ENCODE data around the gene HMSD. TPM values are rescaled to one million over a fixed set of nuclear protein-coding genes. Genes with fewer than 3 reads are reported as not detected.

Gene HMSD
- total RNA-seq, 1 donor from 2014 or later, result 5.5 TPM

- no peak for TF ChIP-seq CTCF (IDR thresholded peaks at IDR 0.05; ENCODE audit: unreplicated experiment)
- Mint-ChIP-seq H3K27me3 (no peaks in the 10 kb centered on the region), H3K4me1 (ENCODE audit: low read depth) (no peaks in the 10 kb centered on the region), H3K9me3 (ENCODE audit: low read depth) (peaks cover 9% of the 10 kb centered on the region), H3K27ac (no peak overlapping the region), H3K36me3 (ENCODE audit: insufficient read depth) (peaks cover 1% of the 10 kb centered on the region), H3K4me3 (ENCODE audit: low read depth) (no peak overlapping the region)
- DNase-seq (ENCODE audit: low spot score, unreplicated experiment), result no peak
Observed at GRCh38 chr18:63992751-63993150, 43.6 kb downstream of the HMSD start.

- H3K9me3 Mint-ChIP-seq (ENCODE audit: low read depth), result peaks cover 9% of the 10 kb centered on the region
- no peak overlapping the region for H3K4me3 Mint-ChIP-seq (ENCODE audit: low read depth)
- no peak overlapping the region for H3K27ac Mint-ChIP-seq
- H3K36me3 Mint-ChIP-seq (ENCODE audit: insufficient read depth), result peaks cover 1% of the 10 kb centered on the region
- peak; percentile 22 for DNase-seq (ENCODE audit: low spot score, unreplicated experiment)
- H3K27me3 Mint-ChIP-seq, result no peaks in the 10 kb centered on the region
- peak; percentile 86 for TF ChIP-seq CTCF (IDR thresholded peaks at IDR 0.05; ENCODE audit: unreplicated experiment)
- H3K4me1 Mint-ChIP-seq (ENCODE audit: low read depth), result no peaks in the 10 kb centered on the region
Observed at GRCh38 chr18:63994783-63995399, 45.8 kb downstream of the HMSD start.

GRCh38 chr18:63997041-63997440 is 47.9 kb downstream of the HMSD start:
- TF ChIP-seq CTCF (IDR thresholded peaks at IDR 0.05; ENCODE audit: unreplicated experiment), result no peak
- Mint-ChIP-seq H3K36me3 (ENCODE audit: insufficient read depth) (peaks cover 1% of the 10 kb centered on the region), H3K27ac (no peak overlapping the region), H3K27me3 (peaks cover 2% of the 10 kb centered on the region), H3K9me3 (ENCODE audit: low read depth) (peaks cover 9% of the 10 kb centered on the region), H3K4me3 (ENCODE audit: low read depth) (no peak overlapping the region), H3K4me1 (ENCODE audit: low read depth) (no peaks in the 10 kb centered on the region)
- DNase-seq (ENCODE audit: low spot score, unreplicated experiment), result no peak

GRCh38 chr18:63997606-63998005 is 48.5 kb downstream of the HMSD start:
- no peak overlapping the region for H3K4me3 Mint-ChIP-seq (ENCODE audit: low read depth)
- H3K27me3 Mint-ChIP-seq, result peaks cover 2% of the 10 kb centered on the region
- no peaks in the 10 kb centered on the region for H3K4me1 Mint-ChIP-seq (ENCODE audit: low read depth)
- H3K36me3 Mint-ChIP-seq (ENCODE audit: insufficient read depth), result peaks cover 1% of the 10 kb centered on the region
- no peak overlapping the region for H3K27ac Mint-ChIP-seq
- H3K9me3 Mint-ChIP-seq (ENCODE audit: low read depth), result peaks cover 9% of the 10 kb centered on the region
- no peak for TF ChIP-seq CTCF (IDR thresholded peaks at IDR 0.05; ENCODE audit: unreplicated experiment)
- no peak for DNase-seq (ENCODE audit: low spot score, unreplicated experiment)

GRCh38 chr18:63999871-64000270 is 50.8 kb downstream of the HMSD start:
- no peak for DNase-seq (ENCODE audit: low spot score, unreplicated experiment)
- Mint-ChIP-seq H3K36me3 (ENCODE audit: insufficient read depth) (peaks cover 1% of the 10 kb centered on the region), H3K4me3 (ENCODE audit: low read depth) (no peak overlapping the region), H3K9me3 (ENCODE audit: low read depth) (peaks cover 10% of the 10 kb centered on the region), H3K27me3 (peaks cover 7% of the 10 kb centered on the region), H3K4me1 (ENCODE audit: low read depth) (no peaks in the 10 kb centered on the region), H3K27ac (no peak overlapping the region)
- no peak for TF ChIP-seq CTCF (IDR thresholded peaks at IDR 0.05; ENCODE audit: unreplicated experiment)

Measured in progenitor cell of endocrine pancreas (in vitro differentiated cells).